ENCODE data around the gene ATP1A3.

GRCh38 chr19:41919948-41920712 lies 73.9 kb downstream of the ATP1A3 start:
- TF ChIP-seq CTCF (IDR thresholded peaks at IDR 0.05) (no peak), POLR2A (IDR thresholded peaks at IDR 0.05) (no peak)
